ENCODE results near the gene PTPRT. TPM values are rescaled to one million over a fixed set of nuclear protein-coding genes. Genes with fewer than 3 reads are reported as not detected.

PTPRT gene
- total RNA-seq, 1 donor from 2014 or later = not detected

DNA sequence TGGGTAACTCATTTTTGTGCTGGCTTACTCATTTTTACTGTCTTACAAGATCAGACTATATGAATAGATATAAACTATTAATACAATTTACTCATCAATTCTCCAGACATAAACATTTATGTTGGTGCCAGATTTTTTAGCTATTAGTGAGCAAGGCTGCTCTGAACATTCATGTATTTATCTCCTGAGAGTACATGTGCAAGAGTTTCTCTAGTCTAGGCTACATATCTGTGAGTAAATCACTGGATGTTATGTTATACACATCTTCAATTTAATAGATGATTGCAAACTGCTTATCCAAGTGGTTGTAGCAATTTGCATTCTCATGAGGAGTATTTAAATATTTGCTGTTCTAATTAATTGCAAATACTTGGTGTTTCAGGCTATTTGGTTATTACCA, 687.1 kb downstream of the PTPRT start:
- H3K27me3 Mint-ChIP-seq (ENCODE audit: unreplicated experiment) = no peaks in the 10 kb centered on the region
- peaks cover 4% of the 10 kb centered on the region for H3K9me3 Mint-ChIP-seq (ENCODE audit: unreplicated experiment)
- H3K36me3 Mint-ChIP-seq (ENCODE audit: unreplicated experiment) = no peaks in the 10 kb centered on the region
- TF ChIP-seq, protein P1, sequence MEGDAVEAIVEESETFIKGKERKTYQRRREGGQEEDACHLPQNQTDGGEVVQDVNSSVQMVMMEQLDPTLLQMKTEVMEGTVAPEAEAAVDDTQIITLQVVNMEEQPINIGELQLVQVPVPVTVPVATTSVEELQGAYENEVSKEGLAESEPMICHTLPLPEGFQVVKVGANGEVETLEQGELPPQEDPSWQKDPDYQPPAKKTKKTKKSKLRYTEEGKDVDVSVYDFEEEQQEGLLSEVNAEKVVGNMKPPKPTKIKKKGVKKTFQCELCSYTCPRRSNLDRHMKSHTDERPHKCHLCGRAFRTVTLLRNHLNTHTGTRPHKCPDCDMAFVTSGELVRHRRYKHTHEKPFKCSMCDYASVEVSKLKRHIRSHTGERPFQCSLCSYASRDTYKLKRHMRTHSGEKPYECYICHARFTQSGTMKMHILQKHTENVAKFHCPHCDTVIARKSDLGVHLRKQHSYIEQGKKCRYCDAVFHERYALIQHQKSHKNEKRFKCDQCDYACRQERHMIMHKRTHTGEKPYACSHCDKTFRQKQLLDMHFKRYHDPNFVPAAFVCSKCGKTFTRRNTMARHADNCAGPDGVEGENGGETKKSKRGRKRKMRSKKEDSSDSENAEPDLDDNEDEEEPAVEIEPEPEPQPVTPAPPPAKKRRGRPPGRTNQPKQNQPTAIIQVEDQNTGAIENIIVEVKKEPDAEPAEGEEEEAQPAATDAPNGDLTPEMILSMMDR (IDR thresholded peaks at IDR 0.05) = no peak
- no peak overlapping the region for H3K4me3 Mint-ChIP-seq (ENCODE audit: unreplicated experiment)
- DNase-seq (ENCODE audit: extremely low spot score, unreplicated experiment) = no peak
- no peak overlapping the region for H3K27ac Mint-ChIP-seq (ENCODE audit: unreplicated experiment)
- H3K4me1 Mint-ChIP-seq (ENCODE audit: unreplicated experiment) = no peaks in the 10 kb centered on the region

DNA sequence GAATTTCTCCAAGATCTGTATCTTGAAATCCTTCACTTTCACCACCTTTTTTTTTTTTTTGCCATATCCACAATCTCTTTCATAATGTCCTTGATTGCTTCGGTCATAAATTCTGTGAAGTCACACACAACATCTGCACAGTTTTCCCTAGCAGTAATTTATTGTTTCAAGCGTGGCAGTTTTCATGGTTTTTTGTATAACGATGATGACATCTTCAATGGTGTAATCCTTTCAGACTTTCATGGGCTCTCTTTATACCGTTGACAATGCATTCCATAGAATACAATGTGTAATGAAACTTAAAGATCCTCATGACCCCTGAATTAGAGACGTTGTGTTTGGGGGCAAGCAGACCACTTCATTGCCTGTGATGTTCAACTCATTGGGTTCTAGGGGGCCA, 693.1 kb downstream of the PTPRT start:
- no peaks in the 10 kb centered on the region for H3K27me3 Mint-ChIP-seq (ENCODE audit: unreplicated experiment)
- DNase-seq (ENCODE audit: extremely low spot score, unreplicated experiment) = no peak
- TF ChIP-seq, protein P1 (IDR thresholded peaks at IDR 0.05) = no peak
- no peak overlapping the region for H3K4me3 Mint-ChIP-seq (ENCODE audit: unreplicated experiment)
- H3K4me1 Mint-ChIP-seq (ENCODE audit: unreplicated experiment) = no peaks in the 10 kb centered on the region
- H3K27ac Mint-ChIP-seq (ENCODE audit: unreplicated experiment) = no peak overlapping the region
- H3K36me3 Mint-ChIP-seq (ENCODE audit: unreplicated experiment) = no peaks in the 10 kb centered on the region
- peaks cover 12% of the 10 kb centered on the region for H3K9me3 Mint-ChIP-seq (ENCODE audit: unreplicated experiment)

DNA sequence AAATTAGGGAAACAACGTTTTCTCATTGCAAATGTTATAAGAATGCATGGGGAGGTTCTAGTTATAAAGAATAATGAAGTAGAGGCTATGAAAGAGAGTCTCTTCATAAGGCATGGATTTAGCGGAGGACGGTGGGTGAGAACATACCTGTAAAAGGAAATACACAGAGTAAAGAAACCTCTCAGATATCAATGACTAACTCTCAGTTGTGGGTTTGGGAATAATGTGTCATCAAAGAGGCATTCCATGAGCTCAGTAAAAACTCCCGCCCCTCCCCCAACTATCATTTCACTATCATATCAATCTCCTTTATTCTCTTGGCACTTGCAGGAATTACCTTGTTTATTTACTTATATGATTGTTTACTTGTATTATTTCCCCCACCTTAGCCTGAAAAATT, 695.4 kb downstream of the PTPRT start:
- Mint-ChIP-seq H3K27ac (ENCODE audit: unreplicated experiment) (no peak overlapping the region), H3K9me3 (ENCODE audit: unreplicated experiment) (peaks cover 9% of the 10 kb centered on the region), H3K27me3 (ENCODE audit: unreplicated experiment) (no peaks in the 10 kb centered on the region), H3K4me3 (ENCODE audit: unreplicated experiment) (no peak overlapping the region), H3K4me1 (ENCODE audit: unreplicated experiment) (no peaks in the 10 kb centered on the region), H3K36me3 (ENCODE audit: unreplicated experiment) (no peaks in the 10 kb centered on the region)
- DNase-seq (ENCODE audit: extremely low spot score, unreplicated experiment) = no peak
- TF ChIP-seq, protein P1 (IDR thresholded peaks at IDR 0.05) = no peak

DNA sequence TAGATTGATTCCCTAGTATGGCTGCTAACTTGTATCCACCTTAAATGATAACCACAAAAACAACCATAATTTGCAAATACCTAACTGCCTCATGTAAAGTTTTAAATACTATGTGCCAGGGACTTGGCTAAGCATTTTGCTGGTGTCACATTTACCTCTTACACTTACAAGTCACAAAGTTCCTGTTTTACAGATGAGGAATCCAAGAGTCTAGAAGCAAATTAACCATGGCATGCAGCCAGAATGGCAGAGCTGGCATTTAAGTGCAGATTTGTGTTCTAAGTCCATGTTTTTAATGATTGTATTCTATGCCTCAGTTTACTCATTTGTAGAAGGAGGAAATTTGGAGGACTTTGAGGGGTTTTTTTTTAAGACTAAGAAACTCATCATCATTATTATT, 696.7 kb downstream of the PTPRT start:
- no peaks in the 10 kb centered on the region for H3K4me1 Mint-ChIP-seq (ENCODE audit: unreplicated experiment)
- H3K4me3 Mint-ChIP-seq (ENCODE audit: unreplicated experiment) = no peak overlapping the region
- H3K36me3 Mint-ChIP-seq (ENCODE audit: unreplicated experiment) = no peaks in the 10 kb centered on the region
- peaks cover 9% of the 10 kb centered on the region for H3K9me3 Mint-ChIP-seq (ENCODE audit: unreplicated experiment)
- H3K27ac Mint-ChIP-seq (ENCODE audit: unreplicated experiment) = no peak overlapping the region
- TF ChIP-seq, protein P1 (IDR thresholded peaks at IDR 0.05) = no peak
- H3K27me3 Mint-ChIP-seq (ENCODE audit: unreplicated experiment) = no peaks in the 10 kb centered on the region
- no peak for DNase-seq (ENCODE audit: extremely low spot score, unreplicated experiment)

DNA sequence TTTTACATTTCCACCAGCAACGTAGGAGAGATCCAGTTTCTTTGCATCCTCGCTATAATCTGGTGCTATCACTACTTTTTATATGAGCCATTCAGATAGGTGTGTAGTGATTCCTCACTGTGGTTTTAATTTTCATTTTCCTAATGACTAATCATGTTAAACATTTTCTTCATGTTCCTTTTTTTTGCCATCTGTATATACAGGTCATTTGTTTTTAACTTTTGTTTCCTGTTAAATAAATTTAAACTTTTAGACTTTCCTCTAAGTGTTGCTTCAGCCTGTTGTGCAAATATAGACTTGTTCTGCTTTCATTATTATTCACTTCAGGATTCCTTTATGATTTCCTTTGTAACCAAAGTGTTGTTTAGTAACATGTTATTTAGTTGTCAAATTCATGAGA, 697.4 kb downstream of the PTPRT start:
- Mint-ChIP-seq H3K27ac (ENCODE audit: unreplicated experiment) (no peak overlapping the region), H3K36me3 (ENCODE audit: unreplicated experiment) (no peaks in the 10 kb centered on the region), H3K4me1 (ENCODE audit: unreplicated experiment) (no peaks in the 10 kb centered on the region), H3K4me3 (ENCODE audit: unreplicated experiment) (no peak overlapping the region), H3K27me3 (ENCODE audit: unreplicated experiment) (no peaks in the 10 kb centered on the region), H3K9me3 (ENCODE audit: unreplicated experiment) (peaks cover 9% of the 10 kb centered on the region)
- DNase-seq (ENCODE audit: extremely low spot score, unreplicated experiment) = no peak
- TF ChIP-seq, protein P1 (IDR thresholded peaks at IDR 0.05) = no peak
